GM12891 (cell line): Measurements from ENCODE around the gene SENP3.

Experiments
- POLR2A ChIP-seq: IDR thresholded peaks from 2 replicates; pipeline ENCODE4 v1.6.1; 2011; ENCODE audit warnings: low read depth, low read length, control low read depth
- POLR2AphosphoS5 ChIP-seq: IDR thresholded peaks from 2 replicates; pipeline ENCODE4 v1.6.1; 2011; ENCODE audit warnings: low read depth, low read length, control low read depth
- POU2F2 ChIP-seq: IDR thresholded peaks from 2 replicates; pipeline ENCODE4 v1.6.1; 2011; ENCODE audit warnings: low read depth, mild to moderate bottlenecking, control low read depth, low read length, moderate library complexity
- SPI1 ChIP-seq: IDR thresholded peaks from 2 replicates; pipeline ENCODE4 v1.6.1; 2011; ENCODE audit warnings: low read depth, low read length, control low read depth
- TAF1 ChIP-seq: IDR thresholded peaks from 2 replicates; pipeline ENCODE4 v1.6.1; 2011; ENCODE audit warnings: low read depth, low read length, control low read depth

GRCh38 chr17:7588553-7589203 is 27.0 kb downstream of the SENP3 start:
- TF ChIP-seq POLR2AphosphoS5 (no peak), POLR2A (no peak), POU2F2 (no peak), TAF1 (no peak), SPI1 (no peak)
